NCI-H1436 (cell line): ENCODE data around the gene GRIP1.

Source experiments
- DNase-seq: peaks from one replicate; lab custom pipeline; 2025; lab: John Stamatoyannopoulos, UW

Gene GRIP1

GRCh38 chr12:66598608-66599007 is 80.3 kb downstream of the GRIP1 start:
- DNase-seq: no peak

- no peak for DNase-seq
These were observed 80.8 kb downstream of the GRIP1 start for GRCh38 chr12:66598079-66598478.

DNA sequence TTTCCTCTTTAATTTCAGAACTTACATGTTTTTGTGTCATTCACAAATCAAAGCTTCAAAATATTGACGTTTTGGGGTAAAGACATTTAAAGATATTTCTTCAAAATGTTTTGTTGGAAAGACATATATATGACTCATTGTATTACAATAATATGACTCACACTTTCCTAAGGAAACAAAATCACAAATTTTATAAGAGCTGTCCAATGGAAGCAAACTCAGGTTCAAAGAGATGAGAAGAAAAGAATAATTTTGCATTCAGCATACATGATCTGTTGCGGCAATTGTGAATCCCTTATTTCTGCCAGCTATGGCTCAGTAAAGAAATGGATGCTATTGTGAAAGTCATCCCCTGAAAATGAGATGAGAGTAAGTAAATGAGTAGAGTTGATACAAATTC is 82.7 kb downstream of the GRIP1 start:
- DNase-seq: no peak

DNA sequence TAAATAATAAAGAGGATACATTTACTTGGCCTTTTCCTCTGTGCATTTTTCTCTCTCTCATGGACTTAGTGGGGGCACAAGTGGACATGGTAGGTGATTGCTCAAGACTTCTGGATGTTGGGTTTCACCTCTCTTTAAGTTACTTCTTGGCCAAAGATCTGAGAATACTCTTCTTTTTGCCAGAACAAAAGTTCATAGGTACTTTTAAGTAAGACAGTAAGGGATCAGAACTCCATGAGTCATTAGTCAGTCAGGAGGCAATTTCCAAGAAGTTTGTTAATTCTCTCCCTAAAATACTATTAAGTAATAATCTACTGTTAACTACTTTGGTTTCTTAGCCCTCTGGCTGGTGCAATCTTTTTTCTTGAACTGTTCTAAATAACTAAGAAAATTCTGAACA is 84.2 kb downstream of the GRIP1 start:
- no peak for DNase-seq

GRCh38 chr12:66590275-66590985 is 88.4 kb downstream of the GRIP1 start:
- no peak for DNase-seq

DNA sequence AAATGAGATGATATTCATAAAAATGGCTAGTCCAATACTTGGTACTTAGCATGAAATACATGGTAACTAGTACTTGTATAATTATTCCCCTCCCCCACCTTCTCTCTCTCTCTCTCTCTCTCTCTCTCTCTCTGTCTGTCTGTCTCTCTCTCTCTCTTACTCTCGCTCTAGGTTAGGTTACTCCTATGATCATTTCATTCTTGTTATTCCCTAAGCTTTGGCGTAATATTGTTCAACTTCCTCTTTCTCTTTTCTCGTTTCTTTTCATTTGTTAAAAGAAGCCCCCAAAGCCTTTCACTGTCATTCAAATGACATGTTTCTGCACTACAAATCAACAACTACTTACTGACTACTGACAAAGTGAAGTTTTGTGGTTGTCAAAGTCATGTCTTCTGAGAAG is 89.8 kb downstream of the GRIP1 start:
- no peak for DNase-seq

DNA sequence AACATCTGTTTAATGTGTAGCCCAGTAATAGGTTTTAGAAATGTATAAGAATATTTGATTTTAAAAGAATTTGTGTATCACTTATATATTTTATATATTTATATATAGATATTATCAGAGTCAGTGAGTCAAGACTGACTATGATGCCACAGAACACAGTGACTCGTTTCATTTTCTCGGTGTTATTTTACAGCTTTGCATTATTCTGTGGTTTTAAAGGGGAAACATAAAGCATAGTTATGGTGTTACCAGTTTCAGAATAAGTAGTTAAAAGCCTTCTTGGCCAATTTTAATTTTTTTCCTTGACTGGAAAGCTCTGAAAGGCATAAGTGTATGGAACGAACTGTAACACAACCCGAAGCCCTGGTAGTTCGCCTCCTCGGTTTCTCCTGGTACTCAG is 91.0 kb downstream of the GRIP1 start:
- DNase-seq: no peak

DNA sequence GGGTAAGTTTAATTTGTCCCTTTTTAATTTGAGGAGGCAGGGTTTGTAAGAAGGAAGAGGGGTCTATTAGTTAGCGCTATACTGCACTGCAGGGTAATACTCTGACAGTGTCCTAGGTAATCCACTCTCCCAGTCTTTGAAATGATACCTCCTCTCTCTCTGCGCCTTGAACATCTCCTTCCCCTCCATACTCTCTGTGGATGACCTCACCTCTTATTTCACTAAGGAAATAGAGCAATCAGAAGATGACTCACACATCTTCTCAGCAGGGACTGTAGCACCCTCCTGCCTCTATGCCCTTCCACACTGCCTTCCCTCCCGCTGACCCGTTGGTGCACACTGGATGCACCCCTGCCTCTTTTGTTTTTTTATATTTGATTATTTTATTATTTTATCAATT is 94.2 kb downstream of the GRIP1 start:
- DNase-seq: no peak

- no peak for DNase-seq
These were observed 105.3 kb downstream of the GRIP1 start for GRCh38 chr12:66573605-66574004.

DNA sequence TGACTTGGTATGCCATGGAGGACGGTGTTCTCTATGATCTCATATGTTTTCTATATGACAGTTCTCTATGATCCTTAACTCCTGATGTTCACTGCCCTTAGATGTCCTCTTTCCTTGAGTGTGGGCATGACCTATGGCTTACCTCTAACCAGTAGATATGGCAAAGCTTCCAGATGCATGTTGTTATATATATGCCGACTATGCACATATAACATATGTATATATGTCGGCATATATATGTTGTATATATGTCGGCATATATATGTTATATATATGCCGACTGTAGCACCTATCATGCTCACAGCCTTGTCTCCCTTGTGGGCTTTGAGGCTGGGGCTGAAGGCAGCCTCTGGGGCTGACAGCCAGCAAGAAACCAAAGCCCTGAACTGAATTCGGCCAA is 106.0 kb downstream of the GRIP1 start:
- no peak for DNase-seq

GRCh38 chr12:66571361-66571915 is 107.4 kb downstream of the GRIP1 start:
- DNase-seq: no peak

GRCh38 chr12:66563220-66563619 is 115.7 kb downstream of the GRIP1 start:
- no peak for DNase-seq

DNA sequence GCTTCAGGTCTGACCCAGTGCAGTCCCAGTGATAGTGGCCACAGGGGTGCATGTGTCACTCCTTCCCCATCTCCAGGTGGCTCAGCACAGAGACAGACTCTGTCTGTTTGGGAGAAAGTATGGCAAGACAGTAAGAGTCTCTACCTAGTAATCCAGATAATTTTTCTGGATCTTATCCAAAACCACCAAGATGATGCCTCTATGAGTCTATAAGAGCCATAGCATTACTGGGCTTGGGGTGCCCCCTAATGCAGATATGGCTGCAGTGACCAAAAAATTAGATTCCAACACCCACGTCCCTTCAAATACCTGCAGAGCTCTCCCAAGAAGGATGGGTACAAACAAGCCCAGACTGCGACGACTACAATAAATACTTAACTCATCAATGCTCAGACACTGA is 123.8 kb downstream of the GRIP1 start:
- no peak for DNase-seq

DNA sequence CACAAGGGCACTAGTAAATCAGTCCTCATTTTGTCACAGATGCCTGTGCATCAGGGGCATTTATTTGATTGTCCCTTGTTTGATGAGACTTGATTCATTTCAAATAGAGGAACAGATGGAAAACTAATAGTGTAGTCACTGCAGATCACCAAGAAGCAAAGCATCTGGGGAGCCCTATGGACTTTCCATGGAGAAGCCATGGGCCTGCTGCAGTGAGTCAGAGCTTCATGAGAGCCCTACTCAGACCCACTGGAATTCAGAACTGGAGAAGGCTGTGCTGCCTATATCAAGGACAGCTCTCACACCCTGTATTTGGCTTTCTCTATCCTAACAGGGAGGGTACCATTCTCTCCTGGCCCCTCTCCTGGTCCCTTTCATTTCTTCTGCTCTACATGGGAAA is 126.2 kb downstream of the GRIP1 start:
- DNase-seq: no peak

GRCh38 chr12:66550626-66551025 is 128.2 kb downstream of the GRIP1 start:
- DNase-seq: no peak

GRCh38 chr12:66549050-66549389 is 129.9 kb downstream of the GRIP1 start:
- DNase-seq: no peak

DNA sequence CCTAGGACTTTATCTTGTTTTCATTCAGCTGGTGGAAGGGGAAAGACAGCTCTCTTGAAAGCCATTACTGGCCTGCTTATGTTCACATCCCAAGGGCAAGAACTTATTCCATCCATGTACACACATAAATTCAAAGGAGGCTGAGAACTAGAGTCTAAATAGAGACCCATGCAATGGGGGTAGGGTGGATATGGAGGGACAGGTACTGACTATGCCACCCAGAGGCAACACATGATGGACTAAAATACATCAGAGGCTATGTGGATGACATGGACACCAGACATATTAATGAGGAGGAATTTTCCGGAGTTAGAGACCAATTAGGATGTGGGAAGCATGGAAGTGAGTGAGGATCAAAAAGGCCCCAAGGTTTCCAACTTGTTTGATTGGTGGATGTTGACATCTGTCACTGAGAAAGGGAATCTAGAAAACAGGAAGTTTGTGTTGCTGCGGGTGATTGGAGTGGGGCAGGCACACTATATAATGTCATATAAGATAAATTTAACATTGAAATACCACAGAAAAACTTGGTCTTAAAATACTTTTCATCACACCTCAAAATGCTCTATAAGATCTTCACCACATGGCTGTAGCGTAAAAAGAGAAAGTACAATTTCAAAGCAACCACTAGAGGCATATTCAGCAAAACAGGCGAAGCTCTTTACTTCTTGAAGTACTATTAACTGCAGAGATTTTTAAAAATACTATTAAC is 130.4 kb downstream of the GRIP1 start:
- DNase-seq: no peak

GRCh38 chr12:66541426-66541825 is 137.4 kb downstream of the GRIP1 start:
- no peak for DNase-seq

GRCh38 chr12:66539431-66539830 is 139.4 kb downstream of the GRIP1 start:
- DNase-seq: no peak

DNA sequence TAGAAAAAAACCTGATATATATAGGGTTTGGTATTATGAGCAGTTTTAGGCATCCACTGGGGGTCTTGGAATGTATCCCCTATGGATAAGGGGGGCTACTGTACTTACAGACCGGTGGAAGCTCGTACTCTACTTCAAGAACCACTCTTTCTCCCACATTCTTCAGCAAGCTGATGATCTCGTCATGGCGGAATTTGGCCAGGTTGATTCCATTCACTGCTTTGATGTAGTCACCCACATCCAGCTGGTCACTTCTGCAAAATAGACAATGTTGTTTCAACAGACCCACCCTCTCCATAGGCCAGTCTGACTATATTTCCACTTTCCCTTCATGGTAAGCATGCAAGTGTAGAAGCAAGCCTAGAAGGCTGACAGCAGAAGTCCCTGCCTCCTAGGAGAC is 139.9 kb downstream of the GRIP1 start:
- no peak for DNase-seq

DNA sequence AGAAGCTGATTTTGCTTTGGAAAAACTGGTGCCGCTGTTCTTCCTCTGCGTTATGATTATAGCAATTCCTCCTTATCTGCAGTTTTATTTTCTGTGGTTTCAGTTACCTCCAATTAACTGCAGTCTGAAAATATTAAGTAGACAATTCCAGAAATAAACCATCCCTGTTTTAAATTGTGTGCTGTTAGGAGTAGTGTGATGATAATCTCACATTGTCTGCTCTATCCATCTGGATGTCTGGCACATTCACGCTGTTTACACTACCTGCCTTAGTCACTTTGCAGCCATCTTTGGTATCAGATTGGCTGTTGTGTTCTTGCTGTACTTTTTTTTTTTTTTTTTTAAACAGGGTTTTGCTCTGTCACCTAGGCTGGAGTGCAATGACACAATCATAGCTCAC is 141.0 kb downstream of the GRIP1 start:
- no peak for DNase-seq

- no peak for DNase-seq
These were observed 145.1 kb downstream of the GRIP1 start for GRCh38 chr12:66533767-66534166.

DNA sequence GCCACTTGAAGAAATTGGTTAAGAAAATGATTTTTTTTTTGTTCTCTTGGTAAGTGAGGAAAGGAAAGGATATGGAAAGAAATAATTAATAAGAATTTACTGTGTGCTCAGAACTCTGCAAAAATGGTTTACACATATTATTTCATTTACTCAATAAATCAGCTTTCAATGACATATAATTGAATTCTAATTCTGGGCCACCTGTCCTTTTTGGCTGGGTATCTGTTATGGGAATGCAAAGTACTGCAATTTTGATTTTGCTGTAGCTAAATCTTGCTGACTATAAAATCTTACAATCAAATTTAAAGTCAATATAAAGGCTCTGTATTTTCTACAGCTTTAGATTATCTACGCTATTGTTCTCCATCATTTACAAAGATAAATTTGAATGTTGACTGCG is 147.1 kb downstream of the GRIP1 start:
- DNase-seq: no peak

- no peak for DNase-seq
These were observed 148.9 kb downstream of the GRIP1 start for GRCh38 chr12:66529934-66530333.
